Measurements from ENCODE around the gene SNUPN. TPM values are rescaled to one million over a fixed set of nuclear protein-coding genes. Genes with fewer than 3 reads are reported as not detected.
A peak's percentile ranks its signal among the peaks of the same experiment; 100 is the strongest.
"Not testable (repeated sequence)": the region's sequence is repeated elsewhere in the genome, so short reads cannot be mapped to it uniquely, and the experiment has no call there.

The SNUPN gene
- total RNA-seq, 1 experiment from 2014 or later: 12.5 TPM

DNA sequence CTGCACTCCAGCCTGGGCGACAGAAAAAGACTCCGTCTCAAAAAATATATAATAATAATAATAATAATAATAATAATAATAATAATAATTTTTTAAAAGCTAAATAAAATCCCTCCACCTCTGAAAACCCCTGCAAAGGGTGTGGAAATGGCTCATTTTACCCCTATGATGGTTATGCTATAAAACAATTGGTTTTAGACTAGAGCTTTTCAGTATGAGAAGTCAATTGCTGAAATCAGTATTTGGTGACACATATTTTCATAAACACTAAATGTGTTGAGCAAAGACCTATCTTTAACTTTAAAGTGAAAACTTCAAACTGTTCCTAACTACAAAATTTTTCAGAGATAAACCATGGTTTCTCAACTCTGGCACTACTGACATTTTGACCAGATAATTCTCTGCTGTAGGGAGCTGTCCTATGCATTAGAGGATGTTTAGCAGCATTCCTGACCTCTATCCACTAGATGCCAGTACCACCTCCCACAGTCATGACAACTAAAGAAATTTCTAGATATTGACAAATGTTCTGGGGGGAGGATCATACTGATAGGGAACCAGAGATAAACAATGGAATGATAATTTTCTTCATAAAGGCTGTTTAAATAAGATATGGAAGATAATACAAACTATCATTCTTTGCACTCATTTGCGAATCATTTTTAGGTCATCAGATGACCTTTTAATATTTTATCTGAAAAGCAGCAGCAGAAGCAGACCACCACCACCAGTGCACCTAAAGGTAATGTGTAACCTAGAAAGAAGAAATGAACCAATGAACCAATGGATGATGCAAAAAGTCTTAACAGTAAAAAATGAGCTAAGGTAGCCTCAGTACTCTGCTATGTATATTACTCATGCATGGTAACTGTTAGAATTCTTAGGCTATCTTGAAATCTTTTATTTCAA lies 60.2 kb downstream of the SNUPN start:
- H3K27me3 Mint-ChIP-seq (ENCODE audit: insufficient read depth, unreplicated experiment): no peaks in the 10 kb centered on the region
- H3K4me1 ChIP-seq: peaks cover 9% of the 10 kb centered on the region
- no peaks in the 10 kb centered on the region for H3K27me3 ChIP-seq (replicated peaks; ENCODE audit: control insufficient read depth, insufficient read depth, low read length)
- H3K36me3 ChIP-seq (ENCODE audit: control insufficient read depth, insufficient read depth, low read length): no peaks in the 10 kb centered on the region
- H3K27ac Mint-ChIP-seq (ENCODE audit: unreplicated experiment): no peak overlapping the region
- H3K36me3 Mint-ChIP-seq (ENCODE audit: insufficient read depth, unreplicated experiment): peaks cover 13% of the 10 kb centered on the region
- H3K9me3 ChIP-seq: no peaks in the 10 kb centered on the region
- H3K9me3 Mint-ChIP-seq (ENCODE audit: unreplicated experiment): no peaks in the 10 kb centered on the region
- intact Hi-C loops (cut with micrococcal nuclease; ENCODE audit: unreplicated experiment): no loop called here
- no peak overlapping the region for H3K4me3 Mint-ChIP-seq (ENCODE audit: unreplicated experiment)
- TF ChIP-seq, protein P1, sequence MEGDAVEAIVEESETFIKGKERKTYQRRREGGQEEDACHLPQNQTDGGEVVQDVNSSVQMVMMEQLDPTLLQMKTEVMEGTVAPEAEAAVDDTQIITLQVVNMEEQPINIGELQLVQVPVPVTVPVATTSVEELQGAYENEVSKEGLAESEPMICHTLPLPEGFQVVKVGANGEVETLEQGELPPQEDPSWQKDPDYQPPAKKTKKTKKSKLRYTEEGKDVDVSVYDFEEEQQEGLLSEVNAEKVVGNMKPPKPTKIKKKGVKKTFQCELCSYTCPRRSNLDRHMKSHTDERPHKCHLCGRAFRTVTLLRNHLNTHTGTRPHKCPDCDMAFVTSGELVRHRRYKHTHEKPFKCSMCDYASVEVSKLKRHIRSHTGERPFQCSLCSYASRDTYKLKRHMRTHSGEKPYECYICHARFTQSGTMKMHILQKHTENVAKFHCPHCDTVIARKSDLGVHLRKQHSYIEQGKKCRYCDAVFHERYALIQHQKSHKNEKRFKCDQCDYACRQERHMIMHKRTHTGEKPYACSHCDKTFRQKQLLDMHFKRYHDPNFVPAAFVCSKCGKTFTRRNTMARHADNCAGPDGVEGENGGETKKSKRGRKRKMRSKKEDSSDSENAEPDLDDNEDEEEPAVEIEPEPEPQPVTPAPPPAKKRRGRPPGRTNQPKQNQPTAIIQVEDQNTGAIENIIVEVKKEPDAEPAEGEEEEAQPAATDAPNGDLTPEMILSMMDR (IDR thresholded peaks at IDR 0.05; ENCODE audit: insufficient read depth in 1 of 2, low read depth in 1 of 2, low read length in 1 of 2, severe bottlenecking in 1 of 2, unreplicated experiment in 1 of 2): peak in 1 of 2 experiments; percentile 14
- no peak overlapping the region for H3K4me3 ChIP-seq (ENCODE audit: low read depth, low read length)
- DNase-seq: peak; percentile 37 to 48
- ChIA-PET CTCF (interaction anchor here (0.6 to 1.6 kb wide), 7 partner anchors 13 to 928 kb away, joined by 3 to 5 read pairs (median 3); partner anchors contain the start of genes IMP3 and PTPN9), POLR2A (interaction anchor here (1.0 to 1.2 kb wide), 2 partner anchors 14 to 114 kb away, joined by 5 read pairs; partner anchors contain the start of genes PTPN9 and SIN3A)
- no TSS peak for BruUV-seq (replicated peaks)
- H3K4me1 Mint-ChIP-seq (ENCODE audit: low read depth, unreplicated experiment): no peaks in the 10 kb centered on the region

DNA sequence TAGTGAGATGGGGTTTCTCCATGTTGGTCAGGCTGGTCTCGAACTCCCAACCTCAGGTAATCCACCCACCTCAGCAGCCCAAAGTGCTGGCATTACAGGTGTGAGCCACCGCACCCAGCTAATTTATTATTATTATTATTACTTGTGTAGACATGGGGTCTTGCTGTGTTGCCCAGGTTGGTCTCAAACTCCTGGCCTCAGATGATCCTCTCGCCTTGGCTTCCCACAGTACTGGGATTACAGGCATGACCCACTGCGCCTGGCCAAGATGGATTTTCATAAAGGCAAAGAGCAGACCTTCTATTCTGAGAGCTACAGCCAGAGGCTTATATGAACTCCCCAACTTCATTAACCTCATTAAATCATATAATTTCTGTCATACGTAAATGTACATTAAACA lies 63.6 kb downstream of the SNUPN start:
- no peaks in the 10 kb centered on the region for H3K36me3 ChIP-seq (ENCODE audit: control insufficient read depth, insufficient read depth, low read length)
- BruUV-seq (replicated peaks): no TSS peak
- Mint-ChIP-seq H3K4me3 (ENCODE audit: unreplicated experiment) (no peak overlapping the region), H3K36me3 (ENCODE audit: insufficient read depth, unreplicated experiment) (peaks cover 7% of the 10 kb centered on the region), H3K9me3 (ENCODE audit: unreplicated experiment) (no peaks in the 10 kb centered on the region), H3K27ac (ENCODE audit: unreplicated experiment) (no peak overlapping the region), H3K4me1 (ENCODE audit: low read depth, unreplicated experiment) (no peaks in the 10 kb centered on the region), H3K27me3 (ENCODE audit: insufficient read depth, unreplicated experiment) (no peaks in the 10 kb centered on the region)
- intact Hi-C loops (cut with micrococcal nuclease; ENCODE audit: unreplicated experiment): no loop called here
- no peaks in the 10 kb centered on the region for H3K27me3 ChIP-seq (replicated peaks; ENCODE audit: control insufficient read depth, insufficient read depth, low read length)
- CTCF ChIA-PET: no interaction called here
- TF ChIP-seq, protein P1 (IDR thresholded peaks at IDR 0.05; ENCODE audit: insufficient read depth in 1 of 2, low read depth in 1 of 2, low read length in 1 of 2, severe bottlenecking in 1 of 2, unreplicated experiment in 1 of 2): no peak
- H3K9me3 ChIP-seq: no peaks in the 10 kb centered on the region
- DNase-seq: no peak
- POLR2A ChIA-PET: no interaction called here
- H3K4me1 ChIP-seq: peaks cover 9% of the 10 kb centered on the region
- no peak overlapping the region for H3K4me3 ChIP-seq (ENCODE audit: low read depth, low read length)

DNA sequence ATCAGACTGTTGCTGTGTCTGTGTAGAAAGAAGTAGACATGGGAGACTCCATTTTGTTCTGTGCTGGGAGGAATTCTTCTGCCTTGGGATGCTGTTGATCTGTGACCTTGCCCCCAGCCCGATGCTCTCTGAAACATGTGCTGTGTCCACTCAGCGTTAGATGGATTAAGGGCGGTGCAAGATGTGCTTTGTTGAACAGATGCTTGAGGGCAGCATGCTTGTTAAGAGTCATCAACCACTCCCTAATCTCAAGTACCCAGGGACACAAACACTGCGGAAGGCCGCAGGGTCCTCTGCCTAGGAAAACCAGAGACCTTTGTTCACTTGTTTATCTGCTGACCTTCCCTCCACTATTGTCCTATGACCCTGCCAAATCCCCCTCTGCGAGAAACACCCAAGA lies 66.2 kb downstream of the SNUPN start:
- H3K4me1 ChIP-seq; BruUV-seq (replicated peaks); H3K27me3 Mint-ChIP-seq (ENCODE audit: insufficient read depth, unreplicated experiment); CTCF ChIA-PET; H3K4me1 Mint-ChIP-seq (ENCODE audit: low read depth, unreplicated experiment); H3K36me3 ChIP-seq (ENCODE audit: control insufficient read depth, insufficient read depth, low read length); intact Hi-C loops (cut with micrococcal nuclease; ENCODE audit: unreplicated experiment); H3K27ac Mint-ChIP-seq (ENCODE audit: unreplicated experiment); H3K4me3 ChIP-seq (ENCODE audit: low read depth, low read length); H3K9me3 ChIP-seq; H3K9me3 Mint-ChIP-seq (ENCODE audit: unreplicated experiment); H3K27me3 ChIP-seq (replicated peaks; ENCODE audit: control insufficient read depth, insufficient read depth, low read length); H3K4me3 Mint-ChIP-seq (ENCODE audit: unreplicated experiment): not testable (repeated sequence)
- peaks cover 11% of the 10 kb centered on the region for H3K36me3 Mint-ChIP-seq (ENCODE audit: insufficient read depth, unreplicated experiment)
- peak; percentile 25 to 52 for DNase-seq
- POLR2A ChIA-PET: interaction anchor here (0.6 kb wide), 1 partner anchor 40 kb away, joined by 4 read pairs; no protein-coding TSS in a partner anchor

DNA sequence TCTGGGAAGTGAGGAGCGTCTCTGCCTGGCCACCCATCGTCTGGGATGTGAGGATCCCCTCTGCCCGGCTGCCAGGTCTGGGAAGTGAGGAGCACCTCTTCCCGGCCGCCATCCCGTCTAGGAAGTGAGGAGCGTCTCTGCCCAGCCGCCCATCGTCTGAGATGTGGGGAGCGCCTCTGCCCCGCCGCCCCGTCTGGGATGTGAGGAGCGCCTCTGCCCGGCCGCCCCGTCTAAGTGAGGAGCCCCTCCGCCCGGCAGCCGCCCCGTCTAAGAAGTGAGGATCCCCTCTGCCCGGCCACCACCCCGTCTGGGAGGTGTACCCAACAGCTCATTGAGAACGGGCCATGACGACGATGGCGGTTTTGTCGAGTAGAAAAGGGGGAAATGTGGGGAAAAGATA lies 66.6 kb downstream of the SNUPN start:
- H3K4me3 Mint-ChIP-seq (ENCODE audit: unreplicated experiment); BruUV-seq (replicated peaks); H3K27me3 Mint-ChIP-seq (ENCODE audit: insufficient read depth, unreplicated experiment); H3K4me3 ChIP-seq (ENCODE audit: low read depth, low read length); DNase-seq; H3K27me3 ChIP-seq (replicated peaks; ENCODE audit: control insufficient read depth, insufficient read depth, low read length); intact Hi-C loops (cut with micrococcal nuclease; ENCODE audit: unreplicated experiment); CTCF ChIA-PET; POLR2A ChIA-PET; H3K4me1 ChIP-seq; H3K4me1 Mint-ChIP-seq (ENCODE audit: low read depth, unreplicated experiment); H3K27ac Mint-ChIP-seq (ENCODE audit: unreplicated experiment); H3K9me3 ChIP-seq; H3K36me3 ChIP-seq (ENCODE audit: control insufficient read depth, insufficient read depth, low read length); H3K9me3 Mint-ChIP-seq (ENCODE audit: unreplicated experiment): not testable (repeated sequence)
- H3K36me3 Mint-ChIP-seq (ENCODE audit: insufficient read depth, unreplicated experiment): peaks cover 11% of the 10 kb centered on the region

Measured in Caco-2 (cell line).